ENCODE results near the gene DECR2.
"Not testable (repeated sequence)": the region's sequence is repeated elsewhere in the genome, so short reads cannot be mapped to it uniquely, and the experiment has no call there.

DECR2 gene

GRCh38 chr16:405548-406506 is 4.1 kb downstream of the DECR2 start:
- DNase-seq = no peak

- DNase-seq = no peak
These were observed 5.6 kb downstream of the DECR2 start for GRCh38 chr16:407253-407652.

GRCh38 chr16:410516-411178 is 9.0 kb downstream of the DECR2 start:
- no peak for DNase-seq

GRCh38 chr16:411576-412265 is 10.0 kb downstream of the DECR2 start:
- no peak for DNase-seq

- DNase-seq = no peak
These were observed 12.9 kb downstream of the DECR2 start for GRCh38 chr16:414395-415169.

- DNase-seq = not testable (repeated sequence)
These were observed 13.4 kb downstream of the DECR2 start for GRCh38 chr16:415170-415498.

- not testable (repeated sequence) for DNase-seq
These were observed 20.5 kb downstream of the DECR2 start for GRCh38 chr16:422179-422578.

GRCh38 chr16:424033-424622 is 22.4 kb downstream of the DECR2 start:
- DNase-seq = no peak

- peak in 1 of 2 experiments; percentile 29 for DNase-seq
These were observed 23.0 kb downstream of the DECR2 start for GRCh38 chr16:424623-425081.

- DNase-seq = peak; percentile 86 to 88
These were observed 23.5 kb downstream of the DECR2 start, which contains the start of gene RAB11FIP3 for GRCh38 chr16:425082-425718. Gene RAB11FIP3 (plus strand): TSS chr16:425649. CDS start chr16:426007, 358 bp downstream.

- DNase-seq = no peak
These were observed 24.0 kb downstream of the DECR2 start for GRCh38 chr16:425740-426114.

- DNase-seq = peak; percentile 13 to 31
These were observed 24.6 kb downstream of the DECR2 start for GRCh38 chr16:426115-426905.

GRCh38 chr16:426906-427249 is 25.2 kb downstream of the DECR2 start:
- DNase-seq = no peak

GRCh38 chr16:427250-427649 is 25.6 kb downstream of the DECR2 start:
- DNase-seq = no peak

GRCh38 chr16:430904-431303 is 29.2 kb downstream of the DECR2 start:
- no peak for DNase-seq

- DNase-seq = no peak
These were observed 38.9 kb downstream of the DECR2 start for GRCh38 chr16:440627-441026.

GRCh38 chr16:441447-441846 is 39.8 kb downstream of the DECR2 start:
- no peak for DNase-seq

- DNase-seq = no peak
These were observed 41.3 kb downstream of the DECR2 start for GRCh38 chr16:442976-443375.

- no peak for DNase-seq
These were observed 42.3 kb downstream of the DECR2 start for GRCh38 chr16:444027-444426.

- DNase-seq = no peak
These were observed 43.9 kb downstream of the DECR2 start for GRCh38 chr16:445566-445965.

- no peak for DNase-seq
These were observed 48.7 kb downstream of the DECR2 start for GRCh38 chr16:450385-450784.

Data from activated CD4-positive, alpha-beta T cell treated with anti-CD3 and anti-CD28 coated beads, Interleukin-2, amount 50 U/mL, for 48 hours (primary cell).